GM21576 (cell line): ENCODE data around the gene PGLYRP2.
"Not testable (repeated sequence)": the region's sequence is repeated elsewhere in the genome, so short reads cannot be mapped to it uniquely, and the experiment has no call there.

Experiments
- ATAC-seq: cut with Tn5 transposase; IDR thresholded peaks from one replicate; pipeline ENCODE4 v1.9.1; 2021; ENCODE audit warnings: mild to moderate bottlenecking, moderate library complexity; ENCODE audit not compliant: unreplicated experiment

PGLYRP2 gene, protein sequence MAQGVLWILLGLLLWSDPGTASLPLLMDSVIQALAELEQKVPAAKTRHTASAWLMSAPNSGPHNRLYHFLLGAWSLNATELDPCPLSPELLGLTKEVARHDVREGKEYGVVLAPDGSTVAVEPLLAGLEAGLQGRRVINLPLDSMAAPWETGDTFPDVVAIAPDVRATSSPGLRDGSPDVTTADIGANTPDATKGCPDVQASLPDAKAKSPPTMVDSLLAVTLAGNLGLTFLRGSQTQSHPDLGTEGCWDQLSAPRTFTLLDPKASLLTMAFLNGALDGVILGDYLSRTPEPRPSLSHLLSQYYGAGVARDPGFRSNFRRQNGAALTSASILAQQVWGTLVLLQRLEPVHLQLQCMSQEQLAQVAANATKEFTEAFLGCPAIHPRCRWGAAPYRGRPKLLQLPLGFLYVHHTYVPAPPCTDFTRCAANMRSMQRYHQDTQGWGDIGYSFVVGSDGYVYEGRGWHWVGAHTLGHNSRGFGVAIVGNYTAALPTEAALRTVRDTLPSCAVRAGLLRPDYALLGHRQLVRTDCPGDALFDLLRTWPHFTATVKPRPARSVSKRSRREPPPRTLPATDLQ

GRCh38 chr19:15479391-15480345 lies at the start of gene PGLYRP2:
PGLYRP2 (minus strand) TSS chr19:15479501; CDS start chr19:15479371, 130 bp downstream.
- no peak for ATAC-seq

- ATAC-seq: no peak
Measured at GRCh38 chr19:15527705-15528104, 48.4 kb upstream of the PGLYRP2 start.

- no peak for ATAC-seq
Measured at GRCh38 chr19:15526408-15526807, 47.1 kb upstream of the PGLYRP2 start.

- no peak for ATAC-seq
Measured at GRCh38 chr19:15525291-15525690, 46.0 kb upstream of the PGLYRP2 start.

DNA sequence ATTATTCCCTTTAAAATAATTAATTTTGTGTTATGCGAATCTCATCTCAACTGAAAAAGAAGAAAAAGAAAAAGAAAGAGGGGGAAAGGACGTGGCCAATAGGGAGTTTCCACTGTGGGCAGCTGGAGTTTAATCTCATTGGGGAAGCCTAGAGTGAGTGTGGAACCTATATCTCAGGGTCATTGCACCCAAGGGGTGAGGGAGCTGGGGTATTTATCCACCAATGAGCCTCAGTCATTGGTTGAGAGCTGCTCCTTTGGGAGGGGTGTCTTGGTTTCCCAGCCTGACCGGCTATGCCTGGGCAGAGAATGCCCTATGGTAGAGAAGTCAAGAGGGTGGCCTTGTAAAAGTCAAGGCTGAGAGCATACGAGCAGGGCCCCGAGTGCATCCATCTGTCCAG lies 45.5 kb upstream of the PGLYRP2 start:
- ATAC-seq: no peak

DNA sequence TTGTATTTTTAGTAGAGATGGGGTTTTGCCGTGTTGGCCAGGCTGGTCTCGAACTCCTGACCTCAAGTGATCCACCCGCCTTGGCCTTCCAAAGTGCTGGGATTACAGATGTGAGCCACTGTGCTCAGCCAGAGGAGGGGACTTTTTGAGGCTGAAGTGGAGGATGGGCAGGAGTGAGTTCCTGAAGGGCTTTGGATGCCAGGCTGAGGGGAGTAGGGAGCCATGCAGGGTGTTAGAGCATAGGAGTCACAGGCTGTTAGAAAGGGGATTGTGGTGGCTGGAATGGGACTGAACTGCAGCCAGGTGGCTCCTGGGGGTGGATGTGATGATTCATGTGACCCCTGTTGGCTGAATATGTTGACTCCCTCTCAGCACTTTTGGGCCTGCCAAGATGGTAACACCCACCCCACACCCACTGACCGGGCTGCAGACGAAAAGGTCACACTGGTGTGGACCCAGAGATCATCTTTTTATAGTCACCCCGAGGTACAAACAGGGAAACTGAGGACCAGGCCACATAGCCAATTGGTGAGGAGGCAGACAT lies 40.2 kb upstream of the PGLYRP2 start:
- ATAC-seq: no peak

GRCh38 chr19:15517778-15518177 lies 38.5 kb upstream of the PGLYRP2 start:
- ATAC-seq: no peak

GRCh38 chr19:15516363-15516762 lies 37.1 kb upstream of the PGLYRP2 start:
- ATAC-seq: no peak

DNA sequence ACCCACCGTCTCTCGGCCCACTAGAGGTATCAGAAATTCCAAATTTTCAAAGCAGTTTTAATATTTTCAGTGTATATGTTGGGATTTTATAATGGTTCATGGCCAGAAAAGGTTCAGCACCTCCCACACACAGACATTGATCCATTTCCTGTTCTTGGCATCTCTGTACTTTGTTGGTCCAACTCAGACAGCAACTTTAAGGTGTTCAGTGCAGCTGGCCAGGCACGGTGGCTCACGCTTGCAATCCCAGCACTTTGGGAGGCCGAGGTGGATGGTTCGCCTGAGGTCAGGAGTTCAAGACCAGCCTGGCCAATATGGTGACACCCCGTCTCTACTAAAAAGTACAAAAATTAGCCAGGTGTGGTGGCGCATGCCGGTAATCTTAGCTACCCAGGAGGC lies 35.9 kb upstream of the PGLYRP2 start:
- not testable (repeated sequence) for ATAC-seq

DNA sequence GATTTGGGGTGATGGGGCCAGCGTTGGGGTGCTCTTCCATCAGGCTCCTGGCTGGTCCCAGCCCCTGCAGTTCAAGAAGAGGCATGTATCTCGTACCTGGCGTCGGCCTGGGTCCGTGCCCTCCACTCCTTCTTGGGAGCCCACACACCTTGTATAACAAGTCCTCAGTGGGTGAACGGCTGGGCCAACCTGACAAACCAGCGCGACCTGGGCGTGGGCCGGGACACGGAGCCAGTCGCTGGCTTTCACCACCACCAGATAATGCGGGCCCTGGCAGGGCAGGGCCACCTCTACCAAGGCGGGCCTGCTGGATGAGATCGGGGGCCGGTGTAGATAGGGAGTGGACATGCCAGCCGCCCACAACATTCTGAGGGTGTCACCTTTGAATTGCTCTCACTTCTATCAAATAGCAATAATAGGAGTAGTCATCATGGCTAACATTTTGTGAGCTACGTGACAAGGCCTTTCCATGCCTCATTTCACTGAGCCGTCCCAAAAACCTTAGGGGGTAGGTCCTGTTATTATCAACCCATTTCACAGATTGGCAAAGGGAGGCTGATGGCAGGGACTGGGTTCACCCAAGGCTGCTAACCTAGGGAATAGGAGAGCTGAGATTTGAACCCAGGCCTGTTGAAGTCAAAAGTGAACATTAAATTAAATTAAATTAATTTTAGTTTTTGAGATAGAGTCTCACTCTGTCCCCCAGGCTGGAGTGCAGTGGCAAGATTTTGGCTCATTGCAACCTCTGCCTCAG lies 32.5 kb upstream of the PGLYRP2 start:
- ATAC-seq: no peak

DNA sequence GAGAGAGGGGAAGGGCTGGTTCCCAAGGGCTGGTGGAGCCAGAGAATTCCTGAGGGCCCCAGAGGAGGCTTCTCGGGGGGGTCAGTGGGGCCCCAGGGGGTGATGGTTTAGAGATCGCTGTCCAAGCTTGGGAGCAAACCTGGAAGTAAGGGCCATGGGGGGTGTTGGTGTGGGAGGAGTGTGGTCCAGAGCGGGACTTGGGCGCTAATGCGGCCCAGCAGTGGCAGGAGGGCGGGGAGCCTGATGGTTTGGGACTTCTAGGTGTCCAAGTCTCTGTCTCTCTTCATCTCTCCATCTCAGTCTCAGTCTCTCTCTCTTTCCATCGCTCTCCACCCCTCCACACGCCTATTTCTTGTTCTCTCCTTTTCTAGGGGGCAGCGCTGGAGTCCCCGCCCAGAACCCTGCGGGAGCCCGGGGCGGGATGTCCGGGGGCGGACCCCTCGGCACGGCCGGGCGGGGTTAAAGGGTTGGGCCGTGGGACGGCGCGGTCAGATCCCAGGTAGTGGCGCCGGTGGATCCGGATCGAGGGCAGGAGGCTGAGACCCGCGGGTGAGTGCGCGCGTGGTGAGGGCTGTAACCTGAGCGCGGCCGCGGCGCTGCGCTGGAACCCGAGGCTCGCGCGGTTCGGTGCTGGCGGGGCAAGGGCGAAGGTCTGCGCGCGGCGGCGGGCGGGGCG lies 28.9 kb upstream of the PGLYRP2 start, which contains the start of gene CYP4F22:
CYP4F22 (plus strand) TSS at position 491 of the 676 bp plus-strand sequence. CDS start 16,812 bp downstream, outside the sequence.
- no peak for ATAC-seq

- ATAC-seq: no peak
Measured at GRCh38 chr19:15507068-15508034, 28.1 kb upstream of the PGLYRP2 start.

DNA sequence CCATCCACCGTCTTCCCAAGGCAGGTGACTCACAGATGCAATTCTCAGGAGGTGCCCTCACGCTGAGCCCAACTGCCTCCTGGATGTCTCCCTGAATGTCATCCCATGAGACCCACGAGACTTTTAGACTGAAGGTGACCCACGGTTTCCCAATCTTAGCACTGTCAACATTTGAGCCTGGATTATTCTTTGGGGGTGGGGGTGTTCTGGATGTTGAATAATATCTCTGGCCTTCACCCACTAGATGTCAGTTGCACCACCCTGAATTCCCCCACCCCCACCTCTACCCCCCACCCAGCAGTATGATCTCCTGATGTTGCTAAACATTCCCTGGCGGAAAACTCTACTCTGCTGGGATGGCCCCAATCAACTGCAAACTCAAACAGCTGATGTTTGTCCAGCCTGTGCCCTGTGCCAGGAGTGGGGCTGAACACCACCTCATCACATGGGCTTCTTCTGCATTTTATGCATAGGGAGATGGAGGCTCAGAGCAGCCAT lies 26.8 kb upstream of the PGLYRP2 start:
- ATAC-seq: no peak

DNA sequence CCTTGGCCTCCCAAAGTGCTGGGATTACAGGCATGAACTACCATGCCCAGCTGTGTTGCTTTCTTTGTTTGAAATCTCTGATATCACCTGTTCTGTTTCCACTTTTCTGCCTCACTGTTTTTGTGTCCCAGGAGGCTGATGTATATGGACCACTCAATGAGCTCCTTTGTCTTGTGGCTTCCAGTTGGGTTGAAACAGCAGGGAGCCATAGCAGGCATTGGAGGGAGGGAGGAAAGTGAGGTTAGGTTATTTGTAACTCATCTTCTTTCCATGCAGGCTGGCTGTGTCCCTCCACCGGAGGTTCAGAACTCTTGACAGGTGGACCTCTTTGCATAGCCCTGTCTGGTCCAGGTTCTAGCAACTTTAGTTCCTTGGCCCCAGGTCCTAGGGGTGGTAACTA lies 23.0 kb upstream of the PGLYRP2 start:
- ATAC-seq: no peak

- ATAC-seq: no peak
Measured at GRCh38 chr19:15501596-15501995, 22.3 kb upstream of the PGLYRP2 start.

DNA sequence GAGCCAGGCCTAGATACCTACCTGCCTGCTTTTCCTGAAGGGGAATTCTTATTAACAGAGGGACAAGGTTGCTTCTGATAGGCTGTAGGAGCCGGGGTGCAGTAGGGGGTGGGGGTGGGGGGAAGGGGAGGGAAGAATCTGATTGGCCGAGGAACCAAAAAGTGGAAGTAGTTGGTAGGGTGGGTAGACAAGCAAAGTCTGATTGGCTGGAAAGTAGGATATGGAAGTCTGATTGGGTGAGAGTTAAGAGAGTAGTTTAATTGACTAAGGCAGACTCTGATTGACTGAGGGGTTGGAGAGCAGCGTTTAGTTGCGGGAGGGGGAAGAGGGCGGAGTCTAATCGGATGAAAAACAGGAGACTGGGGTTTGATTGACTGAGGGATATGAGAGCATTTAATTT lies 19.6 kb upstream of the PGLYRP2 start:
- no peak for ATAC-seq

DNA sequence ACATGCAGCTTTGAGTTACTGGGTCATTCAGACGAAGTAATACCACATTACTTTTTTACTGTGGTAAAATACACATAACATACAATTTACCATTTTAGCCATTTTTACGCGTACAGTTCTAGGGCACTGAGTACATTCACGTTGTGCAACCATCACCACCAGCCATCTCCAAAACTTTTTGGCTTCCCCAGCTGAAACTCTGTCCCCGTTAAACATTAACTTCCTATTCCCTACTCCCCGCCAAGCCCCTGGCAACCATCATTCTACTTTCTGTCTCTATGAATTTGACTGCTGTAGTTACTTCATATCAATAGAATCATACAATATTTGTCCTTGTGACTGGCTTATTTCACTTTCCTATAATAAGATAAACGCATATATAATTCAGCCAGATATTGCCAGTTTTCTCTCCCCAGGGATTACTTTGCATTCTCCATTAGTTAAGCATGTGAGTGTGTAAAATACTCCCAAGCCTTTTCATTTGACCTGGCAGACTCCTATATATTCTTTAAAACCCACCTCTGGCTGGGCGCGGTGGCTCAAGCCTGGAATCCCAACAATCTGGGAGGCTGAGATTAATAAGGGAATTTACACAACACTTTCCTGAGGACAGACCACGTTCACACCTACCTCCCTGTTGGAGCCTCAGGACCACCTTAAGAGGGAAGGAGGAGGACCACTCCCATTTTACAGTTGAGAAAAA lies 19.0 kb upstream of the PGLYRP2 start:
- no peak for ATAC-seq

DNA sequence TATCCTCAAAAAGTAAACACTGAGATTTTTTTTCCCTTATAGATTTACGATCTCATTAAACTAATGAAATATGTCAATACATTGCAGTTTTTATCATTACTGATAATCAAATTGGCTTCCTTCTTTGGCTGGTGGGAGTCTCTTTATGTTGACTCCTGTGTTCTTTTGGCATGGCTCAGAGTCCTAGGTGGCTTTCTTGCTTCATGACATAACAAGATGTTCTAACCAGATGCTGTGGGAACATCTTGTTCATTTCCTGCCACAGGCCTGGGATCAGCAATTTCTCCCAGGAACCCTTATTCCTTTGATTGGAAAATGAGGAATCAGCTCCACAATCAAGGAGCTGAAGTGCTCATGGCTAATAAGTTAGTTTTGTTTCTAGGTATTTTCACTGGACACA lies 15.8 kb upstream of the PGLYRP2 start:
- ATAC-seq: no peak
